Epithelial cell of esophagus (primary cell): ENCODE measurements around the gene MGAT5B.

Source experiments
- DNase-seq: peaks from one replicate; pipeline ENCODE4 v3.0.0; 2010; ENCODE audit warnings: low read depth
- H3K4me3 ChIP-seq: 2 replicates; pipeline ENCODE4 v1.5.1; 2011; ENCODE audit warnings: mild to moderate bottlenecking, low read length, control low read depth
- CTCF ChIP-seq: IDR thresholded peaks from 2 replicates; pipeline ENCODE4 v1.5.1; 2011; ENCODE audit warnings: low read depth, mild to moderate bottlenecking, low read length, control low read depth, inconsistent platforms; ENCODE audit not compliant: insufficient read depth; ENCODE audit errors: missing control alignments

The MGAT5B gene

GRCh38 chr17:76918811-76919210 is 50.6 kb downstream of the MGAT5B start:
- DNase-seq, result no peak
- no peak for TF ChIP-seq CTCF
- H3K4me3 ChIP-seq, result no peak overlapping the region

GRCh38 chr17:76920364-76921139 is 52.3 kb downstream of the MGAT5B start:
- no peak for DNase-seq
- H3K4me3 ChIP-seq, result no peak overlapping the region
- no peak for TF ChIP-seq CTCF

GRCh38 chr17:76921340-76922036 is 53.3 kb downstream of the MGAT5B start:
- TF ChIP-seq CTCF, result no peak
- no peak overlapping the region for H3K4me3 ChIP-seq
- DNase-seq, result no peak

- no peak for TF ChIP-seq CTCF
- no peak for DNase-seq
- no peak overlapping the region for H3K4me3 ChIP-seq
These were observed 53.9 kb downstream of the MGAT5B start for GRCh38 chr17:76922084-76922483.

- H3K4me3 ChIP-seq, result no peak overlapping the region
- no peak for TF ChIP-seq CTCF
- no peak for DNase-seq
These were observed 54.8 kb downstream of the MGAT5B start for GRCh38 chr17:76922967-76923366.

GRCh38 chr17:76923491-76923890 is 55.3 kb downstream of the MGAT5B start:
- no peak for TF ChIP-seq CTCF
- no peak for DNase-seq
- no peak overlapping the region for H3K4me3 ChIP-seq
